Activated T-cell treated with anti-CD3 and anti-CD28 coated beads, Interleukin-2, amount 50 U/mL, for 72 hours (primary cell): ENCODE measurements around the gene SMOC2. TPM values are rescaled to one million over a fixed set of nuclear protein-coding genes. Genes with fewer than 3 reads are reported as not detected.

Experiments used
- ATAC-seq, 2 donors: fragments of 150-1000 bp; cut with Tn5 transposase; replicated peaks in 1 of 2; 2 replicates each; pipeline ENCODE4 v1.10.0; 2021; ENCODE audit warnings: moderate library complexity in 2 of 2, mild to moderate bottlenecking in 1 of 2
- DNase-seq, 2 donors: peaks; one replicate each; pipeline ENCODE4 v3.0.0; 2021 to 2022; ENCODE audit warnings: mixed read lengths in 1 of 2
- H3K27ac Mint-ChIP-seq: one replicate; pipeline ENCODE4 v1.8.0; 2022; ENCODE audit warnings: mild to moderate bottlenecking, moderate library complexity, mixed read lengths
- H3K27me3 Mint-ChIP-seq: one replicate; pipeline ENCODE4 v1.8.0; 2022; ENCODE audit warnings: low read depth, mixed read lengths
- H3K36me3 Mint-ChIP-seq, 2 donors: one replicate each; pipeline ENCODE4 v1.8.0; 2022; ENCODE audit warnings: mixed read lengths in 2 of 2, mild to moderate bottlenecking in 1 of 2; ENCODE audit not compliant: insufficient read depth in 2 of 2
- H3K4me1 Mint-ChIP-seq: one replicate; pipeline ENCODE4 v1.8.0; 2022; ENCODE audit warnings: low read depth, mixed read lengths
- H3K4me3 Mint-ChIP-seq, 2 donors: one replicate each; pipeline ENCODE4 v1.8.0; 2022; ENCODE audit warnings: mild to moderate bottlenecking in 2 of 2, mixed read lengths in 2 of 2, moderate library complexity in 2 of 2
- H3K9me3 Mint-ChIP-seq, 2 donors: one replicate each; pipeline ENCODE4 v1.8.0; 2022; ENCODE audit warnings: mixed read lengths in 2 of 2
- total RNA-seq, 2 donors: library from RNA; stranded (reverse); gene quantifications; one replicate each; pipeline ENCODE4 v1.2.3, GENCODE V29; 2022

The SMOC2 gene
- total RNA-seq, 2 donors from 2014 or later: not detected

DNA sequence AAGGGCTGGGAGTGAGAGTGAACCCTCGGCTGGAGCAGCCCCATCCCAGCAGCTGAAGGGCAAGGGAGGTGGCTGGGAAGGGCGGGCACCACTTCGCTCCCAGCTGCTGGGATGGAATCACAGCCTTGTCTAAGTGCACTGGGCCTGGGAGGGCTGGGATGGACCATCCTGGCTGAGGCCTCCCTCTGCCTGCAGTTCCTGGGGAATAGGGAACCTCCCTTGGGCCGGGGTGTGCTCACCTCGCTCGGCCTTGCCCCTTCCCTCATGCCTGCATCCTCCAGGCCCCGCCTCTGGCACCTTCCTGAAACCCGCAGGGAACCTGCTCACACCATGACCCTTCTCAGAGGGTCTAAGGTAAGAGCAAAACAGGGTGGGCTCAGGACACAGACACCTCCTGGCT, 53.7 kb downstream of the SMOC2 start:
- no peaks in the 10 kb centered on the region for H3K36me3 Mint-ChIP-seq
- no peak for ATAC-seq
- no peak overlapping the region for H3K27ac Mint-ChIP-seq
- no peak overlapping the region for H3K4me3 Mint-ChIP-seq
- no peaks in the 10 kb centered on the region for H3K27me3 Mint-ChIP-seq
- no peaks in the 10 kb centered on the region for H3K9me3 Mint-ChIP-seq
- no peak for DNase-seq
- H3K4me1 Mint-ChIP-seq: no peaks in the 10 kb centered on the region

DNA sequence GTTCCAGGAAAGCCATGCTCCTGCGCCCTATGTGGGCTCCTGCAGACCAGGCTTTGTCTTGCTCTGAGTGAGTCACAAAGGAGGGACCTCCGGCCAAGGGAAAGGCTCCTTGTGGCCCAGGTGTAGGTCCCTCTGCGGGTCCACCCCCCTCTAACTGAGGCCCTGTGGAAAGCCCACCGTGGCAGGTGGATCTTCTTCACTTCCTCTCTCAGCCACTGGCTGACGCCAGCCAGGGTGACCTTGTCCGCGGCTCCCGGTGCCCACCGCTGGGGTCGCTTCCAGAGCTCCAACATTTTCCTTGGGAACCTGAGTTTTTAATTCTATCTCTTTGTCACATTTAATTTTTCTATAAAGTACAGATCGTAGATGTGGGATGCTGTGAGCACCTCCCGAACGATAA, 54.1 kb downstream of the SMOC2 start:
- Mint-ChIP-seq H3K4me3 (no peak overlapping the region), H3K4me1 (no peaks in the 10 kb centered on the region), H3K9me3 (no peaks in the 10 kb centered on the region), H3K27ac (no peak overlapping the region), H3K27me3 (no peaks in the 10 kb centered on the region), H3K36me3 (no peaks in the 10 kb centered on the region)
- DNase-seq (no peak), ATAC-seq (no peak)

DNA sequence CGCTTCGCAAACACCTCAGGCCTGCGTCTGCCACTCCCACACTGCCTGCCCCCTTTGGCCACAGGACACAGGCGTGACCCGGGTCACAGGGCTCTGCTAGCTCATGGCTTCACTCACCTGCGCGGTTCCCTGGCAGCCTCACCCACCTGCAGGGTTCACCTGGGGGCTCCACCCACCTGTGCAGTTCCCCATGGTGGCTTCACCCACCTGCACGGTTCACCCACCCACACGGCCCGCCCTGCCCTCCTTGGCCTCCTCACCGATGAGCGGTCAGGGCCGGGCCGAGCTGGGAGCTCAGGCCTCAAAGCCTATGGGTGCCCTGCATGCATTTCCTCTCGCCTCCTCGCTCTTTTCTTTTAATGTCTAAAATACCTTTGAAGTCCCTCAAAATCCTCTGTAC, 54.7 kb downstream of the SMOC2 start:
- Mint-ChIP-seq H3K9me3 (no peaks in the 10 kb centered on the region), H3K4me3 (no peak overlapping the region), H3K27ac (no peak overlapping the region), H3K36me3 (no peaks in the 10 kb centered on the region), H3K4me1 (no peaks in the 10 kb centered on the region), H3K27me3 (no peaks in the 10 kb centered on the region)
- ATAC-seq: no peak
- no peak for DNase-seq

- ATAC-seq (no peak), DNase-seq (no peak)
- H3K4me3 Mint-ChIP-seq: no peak overlapping the region
- H3K27ac Mint-ChIP-seq: no peak overlapping the region
- no peaks in the 10 kb centered on the region for H3K36me3 Mint-ChIP-seq
- no peaks in the 10 kb centered on the region for H3K9me3 Mint-ChIP-seq
- no peaks in the 10 kb centered on the region for H3K27me3 Mint-ChIP-seq
- H3K4me1 Mint-ChIP-seq: no peaks in the 10 kb centered on the region
Observed at GRCh38 chr6:168496139-168496996, 55.4 kb downstream of the SMOC2 start.

DNA sequence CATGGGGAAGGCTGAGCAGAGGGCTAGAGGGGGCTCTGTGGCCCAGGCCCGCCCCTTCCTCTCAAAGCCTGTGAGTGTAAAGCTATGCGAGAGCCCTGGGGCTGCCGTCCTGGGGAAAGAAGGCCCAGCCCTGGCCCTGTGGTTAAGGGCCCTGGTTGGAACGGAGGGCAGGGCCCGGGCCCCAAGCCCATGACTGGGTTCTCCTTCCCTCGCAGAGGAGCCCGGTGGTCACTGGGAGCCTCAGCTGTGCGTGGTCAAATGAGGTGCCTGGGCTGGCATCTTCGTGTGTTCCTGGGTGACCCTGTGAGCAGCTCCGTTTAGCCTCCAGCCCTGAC, 56.0 kb downstream of the SMOC2 start:
- Mint-ChIP-seq H3K27ac (no peak overlapping the region), H3K4me3 (no peak overlapping the region), H3K36me3 (no peaks in the 10 kb centered on the region), H3K4me1 (no peaks in the 10 kb centered on the region), H3K27me3 (no peaks in the 10 kb centered on the region), H3K9me3 (no peaks in the 10 kb centered on the region)
- ATAC-seq (no peak), DNase-seq (no peak)

GRCh38 chr6:168497381-168497780, 56.4 kb downstream of the SMOC2 start:
- no peaks in the 10 kb centered on the region for H3K27me3 Mint-ChIP-seq
- no peaks in the 10 kb centered on the region for H3K4me1 Mint-ChIP-seq
- H3K27ac Mint-ChIP-seq: no peak overlapping the region
- no peak overlapping the region for H3K4me3 Mint-ChIP-seq
- no peaks in the 10 kb centered on the region for H3K9me3 Mint-ChIP-seq
- H3K36me3 Mint-ChIP-seq: no peaks in the 10 kb centered on the region
- DNase-seq: no peak
- no peak for ATAC-seq

DNA sequence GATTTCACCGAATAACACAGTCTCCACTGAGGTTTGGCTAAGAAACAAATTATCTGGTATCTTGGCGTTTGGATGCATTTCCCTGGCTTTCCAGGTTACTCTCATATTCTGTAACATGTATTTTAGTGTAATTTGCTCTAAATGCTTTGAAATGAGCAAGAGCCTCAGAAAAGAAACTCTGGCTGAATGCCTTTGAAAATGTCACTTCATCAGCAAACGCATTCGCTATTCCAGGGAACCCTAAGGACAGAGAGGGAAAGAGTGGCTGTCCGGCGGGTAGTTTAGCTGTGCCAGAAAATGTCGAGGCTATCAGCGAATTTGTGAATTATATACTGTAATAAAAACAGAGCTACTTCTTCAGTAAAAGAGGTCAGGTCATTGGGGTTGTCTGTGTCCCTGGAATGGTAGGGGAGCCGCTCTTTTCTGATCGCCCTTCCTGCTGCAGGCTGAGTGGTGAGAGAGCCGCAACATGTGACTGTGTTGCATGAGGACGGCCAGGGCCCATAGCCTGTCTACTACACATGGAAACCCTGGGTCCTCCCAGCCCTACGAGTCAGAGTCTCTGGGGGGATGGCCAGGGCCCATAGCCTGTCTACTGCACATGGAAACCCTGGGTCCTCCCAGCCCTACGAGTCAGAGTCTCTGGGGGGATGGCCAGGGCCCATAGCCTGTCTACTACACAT, 57.3 kb downstream of the SMOC2 start:
- no peaks in the 10 kb centered on the region for H3K9me3 Mint-ChIP-seq
- DNase-seq: no peak

GRCh38 chr6:168499045-168499650, 58.2 kb downstream of the SMOC2 start:
- DNase-seq (no peak), ATAC-seq (no peak)
- Mint-ChIP-seq H3K36me3 (no peaks in the 10 kb centered on the region), H3K4me1 (no peaks in the 10 kb centered on the region), H3K27ac (no peak overlapping the region), H3K9me3 (no peaks in the 10 kb centered on the region), H3K27me3 (no peaks in the 10 kb centered on the region), H3K4me3 (no peak overlapping the region)

More for the DNA sequence above, 57.3 kb downstream of the SMOC2 start:
- Mint-ChIP-seq H3K27ac (no peak overlapping the region), H3K27me3 (no peaks in the 10 kb centered on the region), H3K4me3 (no peak overlapping the region), H3K4me1 (no peaks in the 10 kb centered on the region), H3K36me3 (no peaks in the 10 kb centered on the region)
- no peak for ATAC-seq

GRCh38 chr6:168500519-168500918, 59.5 kb downstream of the SMOC2 start:
- Mint-ChIP-seq H3K27ac (no peak overlapping the region), H3K36me3 (no peaks in the 10 kb centered on the region), H3K4me1 (no peaks in the 10 kb centered on the region), H3K27me3 (no peaks in the 10 kb centered on the region), H3K9me3 (no peaks in the 10 kb centered on the region), H3K4me3 (no peak overlapping the region)
- no peak for DNase-seq
- ATAC-seq: no peak

DNA sequence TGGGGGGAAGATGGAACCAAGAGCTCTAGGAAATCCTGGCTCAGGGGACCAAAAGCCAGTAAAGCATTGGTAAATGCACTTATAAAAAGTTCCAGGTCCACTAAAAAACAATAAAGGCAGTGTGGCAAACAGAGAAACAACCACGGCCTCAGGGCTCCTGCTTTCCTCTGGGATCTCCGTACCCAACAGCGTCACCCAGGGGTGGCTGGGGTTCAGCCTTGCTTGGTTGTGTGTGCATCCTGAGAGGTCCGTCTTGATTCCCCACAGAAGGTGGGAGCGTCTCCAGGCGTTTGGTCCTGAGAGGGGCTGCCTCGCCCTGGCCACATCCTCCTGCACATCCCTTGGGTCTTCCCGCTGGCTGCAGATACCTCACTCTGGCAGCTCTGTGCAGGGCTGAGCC, 60.6 kb downstream of the SMOC2 start:
- H3K27me3 Mint-ChIP-seq: no peaks in the 10 kb centered on the region
- no peak overlapping the region for H3K27ac Mint-ChIP-seq
- DNase-seq (no peak), ATAC-seq (no peak)
- H3K36me3 Mint-ChIP-seq: no peaks in the 10 kb centered on the region
- H3K4me3 Mint-ChIP-seq: no peak overlapping the region
- H3K4me1 Mint-ChIP-seq: no peaks in the 10 kb centered on the region
- H3K9me3 Mint-ChIP-seq: no peaks in the 10 kb centered on the region

GRCh38 chr6:168504366-168504765, 63.4 kb downstream of the SMOC2 start:
- Mint-ChIP-seq H3K4me3 (no peak overlapping the region), H3K36me3 (no peaks in the 10 kb centered on the region), H3K27ac (no peak overlapping the region), H3K4me1 (no peaks in the 10 kb centered on the region), H3K27me3 (no peaks in the 10 kb centered on the region), H3K9me3 (no peaks in the 10 kb centered on the region)
- no peak for DNase-seq
- ATAC-seq: no peak

- Mint-ChIP-seq H3K27me3 (no peaks in the 10 kb centered on the region), H3K27ac (no peak overlapping the region), H3K4me1 (no peaks in the 10 kb centered on the region), H3K9me3 (no peaks in the 10 kb centered on the region), H3K36me3 (no peaks in the 10 kb centered on the region), H3K4me3 (no peak overlapping the region)
- ATAC-seq: no peak
- no peak for DNase-seq
Observed at GRCh38 chr6:168506460-168506859, 65.5 kb downstream of the SMOC2 start.

DNA sequence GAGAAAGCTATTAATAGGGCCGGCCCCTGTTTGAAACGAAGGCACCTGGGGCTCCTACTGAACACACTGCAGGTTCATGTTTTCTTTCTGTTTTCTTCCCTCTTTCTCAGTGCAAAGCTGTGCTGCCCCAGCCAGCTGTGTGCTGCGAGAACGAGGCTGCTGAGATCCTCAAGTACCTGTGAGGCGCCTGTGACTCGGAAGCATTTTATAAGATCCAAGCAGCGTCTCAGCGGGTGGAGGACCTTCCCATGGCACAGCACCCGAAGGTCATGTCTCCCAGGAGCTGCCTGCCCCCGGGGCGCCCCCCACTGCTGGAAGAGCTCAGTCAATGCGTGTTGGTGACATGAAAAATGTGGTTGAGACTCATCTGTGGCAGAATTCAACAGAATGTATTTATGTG, 66.3 kb downstream of the SMOC2 start:
- no peak for ATAC-seq
- Mint-ChIP-seq H3K4me3 (no peak overlapping the region), H3K27ac (no peak overlapping the region), H3K36me3 (no peaks in the 10 kb centered on the region), H3K27me3 (no peaks in the 10 kb centered on the region), H3K9me3 (no peaks in the 10 kb centered on the region), H3K4me1 (no peaks in the 10 kb centered on the region)
- DNase-seq: no peak
